Esophagus squamous epithelium (tissue), 5 donors: ENCODE measurements around the gene FAM149B1. TPM values are rescaled to one million over a fixed set of nuclear protein-coding genes. Genes with fewer than 3 reads are reported as not detected.

Experiments used
- DNase-seq: peaks from one replicate; lab custom pipeline; 2025; lab: John Stamatoyannopoulos, UW
- H3K27ac ChIP-seq, 4 donors: fragments of 200-600 bp; sonication (generic); one replicate each; pipeline ENCODE4 v1.5.1; 2016 to 2019; ENCODE audit warnings: mild to moderate bottlenecking in 1 of 4
- H3K27me3 ChIP-seq, 4 donors: fragments of 200-600 bp; sonication (generic); 1 replicate in 3 of 4; 2 replicates in 1 of 4; pipeline versions ENCODE4 v1.5.1 to v1.6.0; 2017 to 2021; ENCODE audit warnings: antibody characterized with exemption in 1 of 4
- H3K36me3 ChIP-seq, 3 donors: fragments of 200-600 bp; sonication (generic); one replicate each; pipeline ENCODE4 v1.5.1; 2016 to 2019
- H3K4me1 ChIP-seq, 3 donors: fragments of 200-600 bp; sonication (generic); one replicate each; pipeline ENCODE4 v1.5.1; 2017 to 2019
- H3K4me3 ChIP-seq, 4 donors: fragments of 200-600 bp; sonication (generic); 1 replicate in 3 of 4; 2 replicates in 1 of 4; pipeline ENCODE4 v1.5.1; 2016 to 2019; ENCODE audit warnings: mild to moderate bottlenecking in 2 of 4, moderate library complexity in 1 of 4
- H3K9me3 ChIP-seq, 3 donors: fragments of 200-600 bp; sonication (generic); one replicate each; pipeline ENCODE4 v1.5.1; 2016 to 2019
- POLR2A ChIP-seq, 4 donors: fragments of 450-650 bp; IDR thresholded peaks; one replicate each; pipeline ENCODE4 v1.6.1; 2017; ENCODE audit warnings: antibody characterized with exemption in 4 of 4, mild to moderate bottlenecking in 4 of 4, moderate library complexity in 3 of 4
- WGBS, 2 donors: methylation state at CpG; one replicate each; pipeline ENCODE4 v1.1.5; 2018; 5-methylcytosine and 5-hydroxymethylcytosine counted together
- intact Hi-C: fragments of 100-400 bp; cut with DNase I; formaldehyde crosslinking; loops from one replicate; pipeline ENCODE4 v1.15.0; 2022
- total RNA-seq, 4 donors: library from RNA; depleted of rRNA; stranded (reverse); fragments of >200 nt; gene quantifications; one replicate each; pipeline ENCODE4 v1.1.0, GENCODE V29; 2016
- TF ChIP-seq, protein P1 (sequence below), 6 experiments: fragments of 450-650 bp in 4 of 6; fragments of 200-600 bp in 2 of 6; sonication (generic) in 2 of 6; IDR thresholded peaks; one replicate each; pipeline ENCODE4 v1.5.1; 2016 to 2019; ENCODE audit warnings: antibody characterized with exemption in 6 of 6, mild to moderate bottlenecking in 4 of 6, moderate library complexity in 4 of 6
- donor health status: DM: yes; HTN: yes; CAD: no.

Gene FAM149B1
- total RNA-seq, 4 donors from 2014 or later: 8.7 to 15.8 (median 10.8) TPM

DNA sequence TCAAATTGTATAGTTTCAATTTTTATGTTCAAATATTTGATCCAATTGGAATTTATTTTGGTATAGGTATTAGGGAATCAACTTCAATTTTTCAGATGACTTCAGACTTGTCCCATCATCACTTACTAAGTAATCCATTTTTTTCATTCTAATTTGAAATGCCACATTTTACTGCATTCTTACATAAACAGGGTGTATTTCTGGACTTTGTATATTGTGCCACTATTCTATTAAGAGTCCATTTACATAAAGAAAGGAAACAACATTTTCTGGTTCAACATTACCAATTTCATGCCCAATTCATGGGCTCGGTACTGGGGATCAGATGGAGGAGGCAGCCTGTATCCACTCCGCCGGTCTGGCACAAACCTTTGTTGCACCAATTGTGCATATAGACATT, 15.9 kb upstream of the FAM149B1 start:
- H3K27ac ChIP-seq: no peak overlapping the region
- no peaks in the 10 kb centered on the region for H3K27me3 ChIP-seq
- peaks cover 0 to 99% (median 21%) of the 10 kb centered on the region in 3 donors for H3K36me3 ChIP-seq
- H3K4me1 ChIP-seq: no peaks in the 10 kb centered on the region
- TF ChIP-seq, protein P1, sequence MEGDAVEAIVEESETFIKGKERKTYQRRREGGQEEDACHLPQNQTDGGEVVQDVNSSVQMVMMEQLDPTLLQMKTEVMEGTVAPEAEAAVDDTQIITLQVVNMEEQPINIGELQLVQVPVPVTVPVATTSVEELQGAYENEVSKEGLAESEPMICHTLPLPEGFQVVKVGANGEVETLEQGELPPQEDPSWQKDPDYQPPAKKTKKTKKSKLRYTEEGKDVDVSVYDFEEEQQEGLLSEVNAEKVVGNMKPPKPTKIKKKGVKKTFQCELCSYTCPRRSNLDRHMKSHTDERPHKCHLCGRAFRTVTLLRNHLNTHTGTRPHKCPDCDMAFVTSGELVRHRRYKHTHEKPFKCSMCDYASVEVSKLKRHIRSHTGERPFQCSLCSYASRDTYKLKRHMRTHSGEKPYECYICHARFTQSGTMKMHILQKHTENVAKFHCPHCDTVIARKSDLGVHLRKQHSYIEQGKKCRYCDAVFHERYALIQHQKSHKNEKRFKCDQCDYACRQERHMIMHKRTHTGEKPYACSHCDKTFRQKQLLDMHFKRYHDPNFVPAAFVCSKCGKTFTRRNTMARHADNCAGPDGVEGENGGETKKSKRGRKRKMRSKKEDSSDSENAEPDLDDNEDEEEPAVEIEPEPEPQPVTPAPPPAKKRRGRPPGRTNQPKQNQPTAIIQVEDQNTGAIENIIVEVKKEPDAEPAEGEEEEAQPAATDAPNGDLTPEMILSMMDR (IDR thresholded peaks at IDR 0.05): no peak
- TF ChIP-seq POLR2A (IDR thresholded peaks at IDR 0.05): no peak
- WGBS, 2 donors: 86 to 97% methylated on average over 3 of the region's 3 CpGs
- intact Hi-C loops: no loop called here
- no peak overlapping the region for H3K4me3 ChIP-seq
- H3K9me3 ChIP-seq: no peaks in the 10 kb centered on the region
- DNase-seq: no peak

- TF ChIP-seq, protein P1 (IDR thresholded peaks at IDR 0.05): no peak
- no peak for TF ChIP-seq POLR2A (IDR thresholded peaks at IDR 0.05)
- Histone ChIP-seq H3K36me3 (peaks cover 0 to 98% (median 26%) of the 10 kb centered on the region in 3 donors), H3K27ac (no peak overlapping the region), H3K4me3 (no peak overlapping the region), H3K9me3 (no peaks in the 10 kb centered on the region), H3K27me3 (no peaks in the 10 kb centered on the region), H3K4me1 (no peaks in the 10 kb centered on the region)
- DNase-seq: no peak
- 78 to 90% methylated on average over 3 of the region's 3 CpGs for WGBS, 2 donors
- intact Hi-C loops: no loop called here
These were observed 11.9 kb upstream of the FAM149B1 start for GRCh38 chr10:73156054-73156453.

DNA sequence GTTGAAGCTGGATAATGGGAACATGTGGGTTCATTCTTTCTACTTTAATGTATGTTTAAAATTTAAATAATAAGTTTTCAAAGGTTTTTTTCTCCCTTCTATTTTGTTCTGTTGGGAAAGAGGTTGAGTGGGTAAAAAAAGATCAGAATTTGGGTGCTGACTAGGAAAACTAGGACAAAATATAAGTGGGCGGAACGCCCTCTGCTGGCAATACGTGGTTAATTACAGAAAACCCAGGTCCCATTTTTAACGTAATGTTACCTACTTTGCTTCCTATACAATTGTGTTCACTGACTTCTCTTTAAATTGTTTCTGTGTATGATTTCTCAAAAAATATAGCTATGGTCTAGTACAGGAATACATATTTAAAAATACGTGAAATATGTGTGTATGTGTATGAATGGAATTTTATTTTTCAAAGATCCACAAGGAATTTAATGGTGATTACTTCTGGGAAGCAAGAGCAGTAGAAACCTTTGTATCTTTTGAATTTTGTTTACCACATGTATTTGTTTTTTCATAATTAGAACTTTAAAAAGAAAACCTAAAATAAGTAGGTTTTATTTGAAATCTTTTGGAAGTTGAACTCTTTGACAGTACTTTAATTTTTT, 8.8 kb upstream of the FAM149B1 start:
- Histone ChIP-seq H3K9me3 (no peaks in the 10 kb centered on the region), H3K4me3 (no peak overlapping the region), H3K36me3 (peaks cover 0 to 94% (median 25%) of the 10 kb centered on the region in 3 donors), H3K27me3 (no peaks in the 10 kb centered on the region), H3K4me1 (peaks cover 0 to 21% (median 0%) of the 10 kb centered on the region in 3 donors), H3K27ac (no peak overlapping the region)
- 3 to 5% methylated on average over 5 of the region's 5 CpGs for WGBS, 2 donors
- TF ChIP-seq POLR2A (IDR thresholded peaks at IDR 0.05): no peak
- TF ChIP-seq, protein P1 (IDR thresholded peaks at IDR 0.05): peak; percentile 32 to 78 (median 66)
- intact Hi-C loops: no loop called here
- no peak for DNase-seq

- Histone ChIP-seq H3K27ac (no peak overlapping the region), H3K36me3 (peaks cover 0 to 79% (median 21%) of the 10 kb centered on the region in 3 donors), H3K4me1 (peaks cover 0 to 40% (median 1%) of the 10 kb centered on the region in 3 donors), H3K4me3 (no peak overlapping the region), H3K9me3 (no peaks in the 10 kb centered on the region), H3K27me3 (no peaks in the 10 kb centered on the region)
- intact Hi-C loops: loop anchor here (10.0 kb wide), 1 partner anchor 46 kb away; the partner anchor contains the start of gene NUDT13
- TF ChIP-seq, protein P1 (IDR thresholded peaks at IDR 0.05): no peak
- no peak for TF ChIP-seq POLR2A (IDR thresholded peaks at IDR 0.05)
- no peak for DNase-seq
- WGBS, 2 donors: 84 to 100% methylated on average over 1 of the region's 1 CpG
These were observed 6.8 kb upstream of the FAM149B1 start for GRCh38 chr10:73161079-73161478.

GRCh38 chr10:73161662-73162061, 6.3 kb upstream of the FAM149B1 start:
- WGBS, 2 donors: 92 to 94% methylated on average over 3 of the region's 3 CpGs
- no peaks in the 10 kb centered on the region for H3K27me3 ChIP-seq
- TF ChIP-seq, protein P1 (IDR thresholded peaks at IDR 0.05): no peak
- no peak for TF ChIP-seq POLR2A (IDR thresholded peaks at IDR 0.05)
- DNase-seq: no peak
- H3K4me3 ChIP-seq: no peak overlapping the region
- intact Hi-C loops: loop anchor here (10.0 kb wide), 1 partner anchor 47 kb away; the partner anchor contains the start of gene NUDT13
- H3K9me3 ChIP-seq: no peaks in the 10 kb centered on the region
- H3K27ac ChIP-seq: no peak overlapping the region
- peaks cover 0 to 73% (median 17%) of the 10 kb centered on the region in 3 donors for H3K36me3 ChIP-seq
- peaks cover 3 to 46% (median 7%) of the 10 kb centered on the region in 3 donors for H3K4me1 ChIP-seq
